Body of pancreas (tissue), 4 donors: ENCODE data around the gene OR2V2. TPM values are rescaled to one million over a fixed set of nuclear protein-coding genes. Genes with fewer than 3 reads are reported as not detected.

Source experiments
- ATAC-seq: fragments of 150-250 bp; one replicate; pipeline ENCODE4 v1.9.1; 2016
- DNase-seq, 4 donors: peaks; one replicate each; pipeline ENCODE4 v3.0.0-alpha.2; 2019
- H3K27ac ChIP-seq, 4 donors: fragments of 200-600 bp; sonication (generic); 1 replicate in 3 of 4; 2 replicates in 1 of 4; pipeline versions ENCODE4 v1.5.1 to v1.6.1; 2016 to 2019; ENCODE audit warnings: mild to moderate bottlenecking in 1 of 4, mixed read lengths in 1 of 4, moderate library complexity in 1 of 4
- H3K27me3 ChIP-seq, 2 donors: fragments of 200-600 bp; sonication (generic); one replicate each; pipeline ENCODE4 v1.6.0; 2016; ENCODE audit warnings: mild to moderate bottlenecking in 1 of 2
- H3K36me3 ChIP-seq, 2 donors: fragments of 200-600 bp; sonication (generic); replicated peaks in 1 of 2; 2 replicates each; pipeline ENCODE4 v1.5.1; 2016; ENCODE audit warnings: low read depth in 2 of 2; ENCODE audit not compliant: insufficient read depth in 1 of 2
- H3K4me1 ChIP-seq: fragments of 200-600 bp; sonication (generic); one replicate; pipeline ENCODE4 v1.6.0; 2016
- H3K4me3 ChIP-seq, 2 donors: fragments of 200-600 bp; sonication (generic); 1 replicate in 1 of 2; 2 replicates in 1 of 2; pipeline ENCODE4 v1.5.1; 2016 to 2019
- H3K9me3 ChIP-seq, 3 donors: fragments of 200-600 bp; sonication (generic); 1 replicate in 2 of 3; 2 replicates in 1 of 3; pipeline ENCODE4 v1.5.1; 2016
- CTCF ChIP-seq, 7 experiments: fragments of 450-650 bp in 4 of 7; fragments of 200-600 bp in 3 of 7; sonication (generic) in 3 of 7; IDR thresholded peaks; one replicate each; pipeline ENCODE4 v1.5.1; 2016 to 2019; ENCODE audit warnings: antibody characterized with exemption in 7 of 7
- POLR2A ChIP-seq, 3 donors: fragments of 450-650 bp; IDR thresholded peaks; one replicate each; pipeline ENCODE4 v1.6.1; 2016; ENCODE audit warnings: antibody characterized with exemption in 3 of 3, mild to moderate bottlenecking in 2 of 3
- WGBS, 2 donors: methylation state at CpG; one replicate each; pipeline ENCODE4 v1.1.5; 2017; 5-methylcytosine and 5-hydroxymethylcytosine counted together
- intact Hi-C: fragments of 100-400 bp; cut with DNase I; formaldehyde crosslinking; loops from one replicate; pipeline ENCODE4 v1.15.1; 2023
- total RNA-seq, 2 donors: library from RNA; depleted of rRNA; stranded (reverse); fragments of >200 nt; gene quantifications; one replicate each; pipeline ENCODE4 v1.1.0, GENCODE V29; 2016

Gene OR2V2
- total RNA-seq, 2 donors from 2014 or later: not detected

- WGBS, 2 donors: 67 to 73% methylated on average over 5 of the region's 5 CpGs
- Histone ChIP-seq H3K27me3 (no peaks in the 10 kb centered on the region), H3K36me3 (no peaks in the 10 kb centered on the region), H3K27ac (no peak overlapping the region), H3K9me3 (no peaks in the 10 kb centered on the region), H3K4me3 (no peak overlapping the region), H3K4me1 (no peaks in the 10 kb centered on the region)
- TF ChIP-seq CTCF (IDR thresholded peaks at IDR 0.05): no peak
- DNase-seq (no peak), ATAC-seq (no peak)
- intact Hi-C loops: no loop called here
Measured at GRCh38 chr5:181120761-181121160, 26.6 kb upstream of the OR2V2 start.

GRCh38 chr5:181121675-181122561 lies 25.5 kb upstream of the OR2V2 start:
- intact Hi-C loops: no loop called here
- ATAC-seq (no peak), DNase-seq (no peak)
- TF ChIP-seq POLR2A (IDR thresholded peaks at IDR 0.05) (no peak), CTCF (IDR thresholded peaks at IDR 0.05) (no peak)
- Histone ChIP-seq H3K36me3 (no peaks in the 10 kb centered on the region), H3K9me3 (no peaks in the 10 kb centered on the region), H3K27ac (no peak overlapping the region), H3K4me1 (no peaks in the 10 kb centered on the region), H3K27me3 (no peaks in the 10 kb centered on the region), H3K4me3 (no peak overlapping the region)
- WGBS, 2 donors: 56 to 60% methylated on average over 28 of the region's 28 CpGs

GRCh38 chr5:181124526-181124925 lies 22.9 kb upstream of the OR2V2 start:
- no peaks in the 10 kb centered on the region for H3K9me3 ChIP-seq
- ATAC-seq (no peak), DNase-seq (no peak)
- intact Hi-C loops: no loop called here
- 56 to 63% methylated on average over 3 of the region's 3 CpGs for WGBS, 2 donors
- TF ChIP-seq POLR2A (IDR thresholded peaks at IDR 0.05) (no peak), CTCF (IDR thresholded peaks at IDR 0.05) (no peak)
- H3K36me3 ChIP-seq: no peaks in the 10 kb centered on the region
- no peak overlapping the region for H3K27ac ChIP-seq
- H3K4me1 ChIP-seq: no peaks in the 10 kb centered on the region
- H3K27me3 ChIP-seq: no peaks in the 10 kb centered on the region
- no peak overlapping the region for H3K4me3 ChIP-seq

GRCh38 chr5:181126841-181127240 lies 20.5 kb upstream of the OR2V2 start:
- intact Hi-C loops: no loop called here

More at GRCh38 chr5:181126841-181127240, 20.5 kb upstream of the OR2V2 start:
- DNase-seq (no peak), ATAC-seq (no peak)
- TF ChIP-seq CTCF (IDR thresholded peaks at IDR 0.05): no peak
- TF ChIP-seq POLR2A (IDR thresholded peaks at IDR 0.05): no peak
- 58 to 62% methylated on average over 17 to 18 of the region's 18 CpGs for WGBS, 2 donors
- Histone ChIP-seq H3K27ac (no peak overlapping the region), H3K27me3 (no peaks in the 10 kb centered on the region), H3K4me3 (no peak overlapping the region), H3K36me3 (no peaks in the 10 kb centered on the region), H3K4me1 (no peaks in the 10 kb centered on the region), H3K9me3 (no peaks in the 10 kb centered on the region)
